ENCODE data around the gene PLPP7. TPM values are rescaled to one million over a fixed set of nuclear protein-coding genes. Genes with fewer than 3 reads are reported as not detected.
A peak's percentile ranks its signal among the peaks of the same experiment; 100 is the strongest.
"Not testable (repeated sequence)": the region's sequence is repeated elsewhere in the genome, so short reads cannot be mapped to it uniquely, and the experiment has no call there.

Gene PLPP7
- total RNA-seq, 2 donors from 2014 or later: 0.23 to 0.31 TPM

DNA sequence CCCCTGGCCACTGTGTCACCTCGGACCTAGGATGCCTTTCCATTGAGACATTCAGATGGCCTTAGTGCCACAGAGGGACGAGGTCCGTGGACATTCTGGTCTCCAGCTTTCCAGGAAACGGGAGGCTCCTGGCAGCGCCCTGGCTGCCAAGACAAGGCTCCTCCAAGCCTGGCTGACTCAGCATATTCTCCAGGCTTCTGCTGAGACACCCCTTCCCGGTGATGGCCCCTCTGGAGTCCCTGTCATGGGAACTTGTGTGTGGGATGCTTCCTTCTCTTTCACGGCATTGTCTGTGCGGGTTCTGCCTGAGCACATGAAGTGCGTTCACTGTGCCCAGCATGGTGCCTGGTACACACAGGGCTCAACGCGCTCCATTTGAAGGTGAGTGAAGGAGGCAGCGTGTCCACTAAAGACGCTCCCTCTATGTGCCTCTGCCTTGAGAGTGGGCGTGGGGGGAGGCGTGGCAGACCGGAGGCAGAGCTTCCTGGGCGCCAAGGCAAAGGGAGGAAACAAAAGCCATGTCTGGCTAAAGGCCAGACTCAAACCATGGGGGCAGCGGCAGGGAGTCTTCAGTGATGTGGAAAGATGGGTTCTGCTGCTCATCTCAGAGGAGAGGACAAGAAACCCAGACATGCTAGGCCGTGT lies 58.0 kb downstream of the PLPP7 start:
- Mint-ChIP-seq H3K27me3 (ENCODE audit: low read depth) (peaks cover 9% of the 10 kb centered on the region), H3K36me3 (ENCODE audit: insufficient read depth in 2 of 2) (no peaks in the 10 kb centered on the region), H3K9me3 (no peaks in the 10 kb centered on the region), H3K4me1 (ENCODE audit: low read depth) (peaks cover 11% of the 10 kb centered on the region), H3K27ac (no peak overlapping the region), H3K4me3 (no peak overlapping the region)
- ATAC-seq (replicated peaks in 1 of 2): no peak
- DNase-seq: no peak

DNA sequence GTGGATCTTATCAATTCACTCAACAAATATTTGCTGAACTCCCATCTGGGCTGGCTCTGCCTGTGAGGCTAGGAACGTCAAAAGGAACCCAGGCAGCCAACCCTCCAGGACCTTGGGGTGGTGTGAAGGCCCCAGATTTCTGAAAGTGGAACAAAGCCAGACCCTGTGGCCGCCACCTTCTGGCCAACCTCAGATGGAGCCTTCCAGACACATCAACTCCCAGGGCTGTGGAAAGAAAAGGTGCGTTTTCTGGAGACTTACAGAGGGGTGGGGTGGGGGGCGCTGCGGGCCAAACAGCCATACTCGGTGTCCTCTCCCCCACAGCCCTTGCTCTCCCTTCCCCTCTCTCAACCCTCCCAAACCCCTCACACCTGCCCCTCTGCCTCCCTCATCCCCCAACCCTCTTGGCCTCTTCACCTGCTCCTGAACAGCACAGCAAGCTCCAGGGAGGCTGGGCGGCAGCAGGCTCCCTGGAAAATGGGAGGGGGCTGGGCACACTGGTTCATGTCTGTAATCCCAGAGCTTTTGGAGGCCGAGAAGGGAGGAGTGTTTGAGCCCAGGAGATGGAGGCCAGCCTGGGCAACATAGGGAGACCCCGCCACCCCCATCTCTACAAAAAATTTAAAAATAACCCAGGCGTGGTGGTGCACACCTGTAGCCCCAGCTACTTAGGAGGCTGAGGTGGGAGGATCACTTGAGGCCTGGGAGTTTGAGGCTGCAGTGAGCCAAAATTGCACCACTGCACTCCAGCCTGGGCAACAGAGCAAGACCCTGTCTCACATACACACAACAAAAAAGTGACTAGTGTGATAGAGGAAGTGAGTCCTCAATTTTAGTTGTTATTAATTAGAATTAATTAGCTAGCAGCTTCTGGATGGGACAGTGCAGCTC lies 59.4 kb downstream of the PLPP7 start:
- ATAC-seq (replicated peaks in 1 of 2): no peak
- Mint-ChIP-seq H3K4me1 (ENCODE audit: low read depth) (peaks cover 11% of the 10 kb centered on the region), H3K36me3 (ENCODE audit: insufficient read depth in 2 of 2) (no peaks in the 10 kb centered on the region), H3K4me3 (no peak overlapping the region), H3K27ac (no peak overlapping the region), H3K27me3 (ENCODE audit: low read depth) (peaks cover 4% of the 10 kb centered on the region), H3K9me3 (no peaks in the 10 kb centered on the region)
- no peak for DNase-seq

DNA sequence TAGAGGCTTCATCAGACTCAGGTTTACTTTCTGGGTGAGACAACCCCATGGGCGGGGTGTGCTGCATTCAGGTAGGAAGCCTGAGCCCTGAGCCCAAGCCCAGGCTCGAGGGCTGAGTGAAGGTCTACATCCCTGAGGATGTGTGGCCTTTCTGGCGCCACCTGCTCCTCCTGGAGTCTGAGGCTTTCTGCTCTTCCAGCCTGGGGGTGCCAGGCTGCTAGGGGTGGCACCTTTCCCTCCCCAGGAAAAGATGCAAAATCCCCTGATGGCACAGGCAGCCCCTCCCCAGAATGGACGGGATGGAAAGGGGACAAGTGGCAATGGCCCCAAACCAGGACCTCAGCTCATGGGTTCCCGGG lies 60.0 kb downstream of the PLPP7 start:
- Mint-ChIP-seq H3K9me3 (no peaks in the 10 kb centered on the region), H3K27me3 (ENCODE audit: low read depth) (no peaks in the 10 kb centered on the region), H3K4me1 (ENCODE audit: low read depth) (peaks cover 11% of the 10 kb centered on the region), H3K4me3 (peak overlapping the region in 1 of 2 donors; percentile 70), H3K27ac (no peak overlapping the region), H3K36me3 (ENCODE audit: insufficient read depth in 2 of 2) (no peaks in the 10 kb centered on the region)
- no peak for ATAC-seq (replicated peaks in 1 of 2)
- no peak for DNase-seq

DNA sequence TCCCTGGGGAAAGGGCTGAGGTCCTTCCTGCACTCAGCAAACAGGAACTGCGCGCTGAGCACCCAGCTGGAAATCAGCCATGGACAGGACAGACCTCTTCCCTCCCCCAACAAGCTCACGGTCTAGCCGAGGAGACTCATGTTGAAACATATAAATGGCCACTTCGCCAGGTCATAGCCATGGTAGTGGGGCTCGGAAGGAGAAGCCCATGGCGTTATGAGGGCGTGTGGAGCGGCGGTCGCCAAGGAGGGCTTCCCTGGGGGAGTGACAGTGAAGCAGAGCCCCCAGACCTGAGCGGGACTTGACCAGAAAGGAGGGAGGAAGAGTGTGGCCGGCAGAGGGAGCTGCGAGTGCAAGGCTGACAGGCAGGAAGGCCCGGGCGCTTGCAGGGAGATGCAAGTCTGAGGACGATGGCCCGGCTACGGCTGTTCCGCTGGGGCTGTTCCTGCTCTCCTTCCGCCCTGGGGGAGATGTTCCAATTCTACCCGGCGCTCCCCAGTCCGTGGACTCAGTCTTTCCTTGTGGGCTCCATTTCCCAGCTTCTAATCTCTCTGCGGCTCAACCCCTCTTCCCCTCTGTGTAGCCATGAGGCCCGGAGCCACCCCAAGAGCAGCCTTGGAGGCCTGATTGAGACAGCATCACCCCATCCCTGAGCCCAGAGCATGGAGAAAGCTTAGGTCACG lies 60.5 kb downstream of the PLPP7 start:
- no peaks in the 10 kb centered on the region for H3K36me3 Mint-ChIP-seq (ENCODE audit: insufficient read depth in 2 of 2)
- no peak overlapping the region for H3K27ac Mint-ChIP-seq
- H3K9me3 Mint-ChIP-seq: no peaks in the 10 kb centered on the region
- H3K4me3 Mint-ChIP-seq: peak overlapping the region; percentile 70 to 72
- peak; percentile 89 to 92 for DNase-seq
- H3K4me1 Mint-ChIP-seq (ENCODE audit: low read depth): peaks cover 11% of the 10 kb centered on the region
- H3K27me3 Mint-ChIP-seq (ENCODE audit: low read depth): no peaks in the 10 kb centered on the region
- peak; percentile 98 to 99 for ATAC-seq (replicated peaks in 1 of 2)

DNA sequence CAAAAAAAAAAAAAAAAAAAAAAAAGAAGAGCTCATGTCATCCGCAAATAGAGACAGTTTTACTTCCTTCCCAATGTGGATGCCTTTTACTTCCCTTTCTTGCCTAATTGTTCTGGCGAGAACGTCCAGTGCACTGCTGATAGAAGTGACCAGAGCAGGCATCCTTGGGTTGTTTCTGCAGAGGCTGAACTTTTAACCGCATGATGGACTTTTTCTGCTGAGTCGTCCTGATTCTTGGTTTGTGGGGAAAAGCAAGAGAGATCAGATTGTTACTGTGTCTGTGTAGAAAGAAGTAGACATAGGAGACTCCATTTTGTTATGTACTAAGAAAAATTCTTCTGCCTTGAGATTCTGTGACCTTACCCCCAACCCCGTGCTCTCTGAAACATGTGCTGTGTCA lies 67.0 kb downstream of the PLPP7 start:
- H3K27me3 Mint-ChIP-seq (ENCODE audit: low read depth); H3K9me3 Mint-ChIP-seq; H3K27ac Mint-ChIP-seq; H3K36me3 Mint-ChIP-seq (ENCODE audit: insufficient read depth in 2 of 2); DNase-seq; ATAC-seq (replicated peaks in 1 of 2); H3K4me3 Mint-ChIP-seq: not testable (repeated sequence)
- H3K4me1 Mint-ChIP-seq (ENCODE audit: low read depth): peaks cover 34% of the 10 kb centered on the region

DNA sequence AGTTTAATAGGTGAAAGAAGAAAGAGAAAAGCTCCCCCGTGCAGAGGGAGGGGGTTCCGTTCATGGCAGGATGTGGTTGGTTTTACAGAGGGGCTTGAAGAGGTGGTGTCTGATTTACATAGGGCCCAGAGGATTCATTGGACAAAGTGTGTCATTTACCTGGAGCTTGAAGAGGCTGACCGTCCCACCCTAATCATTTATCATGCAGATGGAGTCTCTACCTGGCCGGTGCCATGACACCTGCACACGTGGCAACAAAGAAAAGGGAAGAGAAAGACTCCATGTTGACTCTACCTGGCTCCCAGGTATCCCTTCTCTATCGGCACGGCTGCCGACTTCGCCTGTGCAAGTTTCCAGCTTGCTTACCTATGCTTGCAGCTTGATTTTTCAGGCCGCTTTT lies 69.0 kb downstream of the PLPP7 start:
- no peak for ATAC-seq (replicated peaks in 1 of 2)
- Mint-ChIP-seq H3K4me1 (ENCODE audit: low read depth) (peaks cover 36% of the 10 kb centered on the region), H3K36me3 (ENCODE audit: insufficient read depth in 2 of 2) (no peaks in the 10 kb centered on the region), H3K27me3 (ENCODE audit: low read depth) (no peaks in the 10 kb centered on the region), H3K9me3 (no peaks in the 10 kb centered on the region), H3K4me3 (peak overlapping the region; percentile 63 to 69), H3K27ac (no peak overlapping the region)
- no peak for DNase-seq

Other genes with a start within 250 kb of the PLPP7 start
- gene AIF1L, start 193.2 kb upstream of the PLPP7 start, total RNA-seq: under 1 TPM; 0.53 to 0.89 TPM
- gene NUP214, start 164.1 kb upstream of the PLPP7 start, total RNA-seq: 10 to 100 TPM; 67.6 to 78.5 TPM
- gene FAM78A, start 13.2 kb upstream of the PLPP7 start, total RNA-seq: 10 to 100 TPM; 38.0 to 42.3 TPM
- gene PRRC2B, start 104.4 kb downstream of the PLPP7 start, total RNA-seq: 100 to 1,000 TPM; 179 to 214 TPM
- gene POMT1, start 213.2 kb downstream of the PLPP7 start, total RNA-seq: 10 to 100 TPM; 47.3 to 52.1 TPM
- gene UCK1, start 241.5 kb downstream of the PLPP7 start, total RNA-seq: 10 to 100 TPM; 19.2 to 29.7 TPM

All from activated T-cell treated with anti-CD3 and anti-CD28 coated beads, Interleukin-2, amount 50 U/mL, for 72 hours (primary cell).